Colonic mucosa (tissue), 4 donors: ENCODE data around the gene FAM72C. TPM values are rescaled to one million over a fixed set of nuclear protein-coding genes. Genes with fewer than 3 reads are reported as not detected.
"Not testable (repeated sequence)": the region's sequence is repeated elsewhere in the genome, so short reads cannot be mapped to it uniquely, and the experiment has no call there.

Source experiments
- DNase-seq: peaks from one replicate; pipeline ENCODE4 v3.0.0-alpha.2; 2020
- H3K27ac ChIP-seq: fragments of 200-600 bp; one replicate; pipeline ENCODE4 v1.8.0; 2021
- H3K27me3 ChIP-seq: fragments of 200-600 bp; one replicate; pipeline ENCODE4 v1.8.0; 2021
- H3K36me3 ChIP-seq: fragments of 200-600 bp; one replicate; pipeline ENCODE4 v1.8.0; 2021
- H3K4me1 ChIP-seq: fragments of 200-600 bp; one replicate; pipeline ENCODE4 v1.8.0; 2021; ENCODE audit warnings: mild to moderate bottlenecking
- H3K4me3 ChIP-seq: fragments of 200-600 bp; one replicate; pipeline ENCODE4 v1.8.0; 2021
- H3K9ac ChIP-seq, 2 donors: one replicate each; pipeline ENCODE4 v1.7.0; 2013; ENCODE audit warnings: control low read depth in 2 of 2, low read depth in 2 of 2, low read length in 2 of 2
- H3K9me3 ChIP-seq: fragments of 200-600 bp; one replicate; pipeline ENCODE4 v1.8.0; 2021
- intact Hi-C: fragments of 100-400 bp; cut with DNase I; formaldehyde crosslinking; loops from one replicate; pipeline ENCODE4 v1.14.1; 2022
- total RNA-seq, 2 donors: library from RNA; stranded (reverse); fragmentation: NEBNext Ultra II Directional in 1 of 2; extraction: Animal tissue kit (Norgen Biotek cat#: 25700) in 1 of 2; gene quantifications; one replicate each; pipeline ENCODE4 v1.2.1, GENCODE V29; 2021
- donor health status: healthy.
- donor health status: DM: no; HTN: no; CAD: no.
- donor health status: DM: no; HTN: no; CAD: no.

Gene FAM72C
- total RNA-seq, 2 donors from 2014 or later = 0.37 to 2.8 TPM

DNA sequence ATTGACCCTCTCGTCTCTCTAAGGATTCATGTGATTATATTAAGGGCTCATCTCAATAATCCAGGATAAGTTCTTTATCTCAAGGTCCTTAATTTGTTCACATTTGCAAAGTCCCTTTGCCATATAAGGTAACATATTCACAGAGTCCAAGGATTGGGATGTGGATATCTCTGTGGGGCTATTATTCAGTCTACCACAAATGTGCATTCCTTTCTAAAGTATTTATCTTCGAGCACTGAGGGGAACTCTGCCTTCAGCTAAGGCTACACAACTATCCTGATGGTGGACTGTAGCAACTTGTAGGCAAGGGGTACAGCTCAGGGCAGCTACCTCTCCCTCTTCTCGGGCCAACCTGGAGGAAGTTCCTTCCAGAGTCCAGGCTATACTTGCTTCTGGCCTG is 53.2 kb downstream of the FAM72C start:
- H3K4me3 ChIP-seq, DNase-seq, H3K27me3 ChIP-seq, H3K4me1 ChIP-seq, H3K9ac ChIP-seq, H3K27ac ChIP-seq, intact Hi-C loops, H3K36me3 ChIP-seq, H3K9me3 ChIP-seq: not testable (repeated sequence)

GRCh38 chr1:143913705-143914104 is 58.1 kb downstream of the FAM72C start:
- intact Hi-C loops, H3K4me3 ChIP-seq, H3K4me1 ChIP-seq, H3K36me3 ChIP-seq, DNase-seq, H3K9me3 ChIP-seq, H3K9ac ChIP-seq, H3K27ac ChIP-seq, H3K27me3 ChIP-seq: not testable (repeated sequence)
